Liver (tissue), 3 donors: ENCODE measurements around the gene USP38.

Experiments
- ATF3 ChIP-seq: IDR thresholded peaks from 2 replicates; pipeline ENCODE4 v1.6.1; 2016; ENCODE audit warnings: antibody characterized with exemption
- CTCF ChIP-seq: fragments of 150-350 bp; IDR thresholded peaks from 2 replicates; pipeline ENCODE4 v1.5.1; 2017; ENCODE audit warnings: improper control_type of control experiment, low read depth, low read length; ENCODE audit not compliant: missing input control
- EGR1 ChIP-seq, 2 donors: IDR thresholded peaks; 2 replicates each; pipeline ENCODE4 v1.6.1; 2016 to 2018; ENCODE audit warnings: antibody characterized with exemption in 2 of 2, low read depth in 2 of 2
- GABPA ChIP-seq, 2 donors: IDR thresholded peaks in 1 of 2; conservative IDR thresholded peaks in 1 of 2; 2 replicates each; pipeline ENCODE4 v1.6.1; 2016; ENCODE audit warnings: antibody characterized with exemption in 2 of 2, mild to moderate bottlenecking in 1 of 2, moderate library complexity in 1 of 2
- JUND ChIP-seq, 2 donors: IDR thresholded peaks; 2 replicates each; pipeline ENCODE4 v1.6.1; 2016; ENCODE audit warnings: antibody characterized with exemption in 2 of 2
- MAX ChIP-seq: IDR thresholded peaks from 2 replicates; pipeline ENCODE4 v1.6.1; 2016; ENCODE audit warnings: antibody characterized with exemption
- NR2F2 ChIP-seq: IDR thresholded peaks from 2 replicates; pipeline ENCODE4 v1.6.1; 2016; ENCODE audit warnings: antibody characterized with exemption
- RAD21 ChIP-seq, 2 donors: IDR thresholded peaks; 2 replicates each; pipeline ENCODE4 v1.6.1; 2016; ENCODE audit warnings: antibody characterized with exemption in 2 of 2, mild to moderate bottlenecking in 2 of 2
- REST ChIP-seq: IDR thresholded peaks from 2 replicates; pipeline ENCODE4 v1.6.1; 2016; ENCODE audit warnings: antibody characterized with exemption, mild to moderate bottlenecking
- RXRA ChIP-seq, 2 donors: IDR thresholded peaks; 2 replicates each; pipeline ENCODE4 v1.6.1; 2017 to 2018; ENCODE audit warnings: antibody characterized with exemption in 2 of 2, mild to moderate bottlenecking in 1 of 2
- SP1 ChIP-seq: IDR thresholded peaks from 2 replicates; pipeline ENCODE4 v1.6.1; 2018; ENCODE audit warnings: antibody characterized with exemption, mild to moderate bottlenecking
- TAF1 ChIP-seq: conservative IDR thresholded peaks from 2 replicates; pipeline ENCODE4 v1.6.1; 2016; ENCODE audit warnings: antibody characterized with exemption, mild to moderate bottlenecking
- YY1 ChIP-seq: IDR thresholded peaks from 2 replicates; pipeline ENCODE4 v1.6.1; 2016; ENCODE audit warnings: antibody characterized with exemption, mild to moderate bottlenecking
- donor health status: healthy.
- donor health status: healthy.

GRCh38 chr4:143257356-143257755 is 72.6 kb downstream of the USP38 start:
- TF ChIP-seq CTCF (no peak), EGR1 (IDR thresholded peaks at IDR 0.05; ENCODE audit: low read depth in 2 of 2) (no peak), JUND (IDR thresholded peaks at IDR 0.05) (no peak), RAD21 (IDR thresholded peaks at IDR 0.05) (no peak), SP1 (no peak), TAF1 (no peak), MAX (no peak), ATF3 (no peak), GABPA (IDR thresholded peaks at IDR 0.05 in 1 of 2, conservative IDR thresholded peaks at IDR 0.05 in 1 of 2) (no peak), NR2F2 (no peak), REST (no peak), RXRA (IDR thresholded peaks at IDR 0.05) (no peak), YY1 (no peak)
